Endothelial cell of coronary artery (primary cell): ENCODE results near the gene HHIP. TPM values are rescaled to one million over a fixed set of nuclear protein-coding genes. Genes with fewer than 3 reads are reported as not detected.

Experiments used
- total RNA-seq: library from RNA; depleted of rRNA; stranded (reverse); fragments of >200 nt; gene quantifications from 2 replicates; pipeline ENCODE4 v1.2.3, GENCODE V29; 2014

Gene HHIP
- total RNA-seq = 143 and 260 TPM in 2 replicates

GRCh38 chr4:144645631-144646522 lies at the start of gene HHIP:
HHIP (plus strand) TSS chr4:144646156; CDS start chr4:144646676, 520 bp downstream.

